Activated T-cell treated with anti-CD3 and anti-CD28 coated beads for 4 hours (primary cell): ENCODE measurements around the gene PRKCZ.

Experiments
- DNase-seq: peaks from one replicate; pipeline ENCODE4 v3.0.0-alpha.2; 2020

Gene PRKCZ

DNA sequence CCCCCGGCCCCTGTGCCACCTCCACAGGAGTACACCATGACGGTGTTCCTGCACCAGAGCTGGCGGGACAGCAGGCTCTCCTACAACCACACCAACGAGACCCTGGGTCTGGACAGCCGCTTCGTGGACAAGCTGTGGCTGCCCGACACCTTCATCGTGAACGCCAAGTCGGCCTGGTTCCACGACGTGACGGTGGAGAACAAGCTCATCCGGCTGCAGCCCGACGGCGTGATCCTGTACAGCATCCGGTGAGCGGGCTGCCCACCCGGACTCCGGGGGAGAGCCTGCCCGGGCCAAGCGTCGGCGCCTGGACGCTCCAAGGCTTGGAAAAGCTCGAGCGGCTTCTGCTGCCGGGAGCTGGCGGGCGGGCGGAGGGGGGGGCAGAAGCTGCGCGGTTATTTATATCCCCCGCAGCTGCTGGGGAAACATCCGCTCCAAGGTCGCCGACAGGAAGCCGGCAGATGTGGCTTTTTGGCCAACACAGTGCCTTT lies 24.7 kb upstream of the PRKCZ start:
- no peak for DNase-seq

- DNase-seq, result no peak
Observed at GRCh38 chr1:2027961-2028583, 22.1 kb upstream of the PRKCZ start.

- DNase-seq, result no peak
Observed at GRCh38 chr1:2028870-2029560, 21.2 kb upstream of the PRKCZ start.

DNA sequence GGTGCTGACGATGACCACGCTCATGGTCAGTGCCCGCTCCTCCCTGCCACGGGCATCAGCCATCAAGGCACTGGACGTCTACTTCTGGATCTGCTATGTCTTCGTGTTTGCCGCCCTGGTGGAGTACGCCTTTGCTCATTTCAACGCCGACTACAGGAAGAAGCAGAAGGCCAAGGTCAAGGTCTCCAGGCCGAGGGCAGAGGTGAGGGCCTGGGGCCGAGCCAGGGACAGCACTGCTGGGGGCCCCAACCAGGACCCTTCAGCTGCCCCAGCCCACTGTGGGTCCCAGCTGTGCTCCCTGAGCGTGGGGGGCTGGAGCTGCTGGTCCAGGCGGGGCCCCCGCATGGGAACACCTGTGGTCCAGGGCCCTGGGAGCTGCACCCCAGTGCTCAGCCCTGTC lies 20.6 kb upstream of the PRKCZ start:
- DNase-seq, result no peak

DNA sequence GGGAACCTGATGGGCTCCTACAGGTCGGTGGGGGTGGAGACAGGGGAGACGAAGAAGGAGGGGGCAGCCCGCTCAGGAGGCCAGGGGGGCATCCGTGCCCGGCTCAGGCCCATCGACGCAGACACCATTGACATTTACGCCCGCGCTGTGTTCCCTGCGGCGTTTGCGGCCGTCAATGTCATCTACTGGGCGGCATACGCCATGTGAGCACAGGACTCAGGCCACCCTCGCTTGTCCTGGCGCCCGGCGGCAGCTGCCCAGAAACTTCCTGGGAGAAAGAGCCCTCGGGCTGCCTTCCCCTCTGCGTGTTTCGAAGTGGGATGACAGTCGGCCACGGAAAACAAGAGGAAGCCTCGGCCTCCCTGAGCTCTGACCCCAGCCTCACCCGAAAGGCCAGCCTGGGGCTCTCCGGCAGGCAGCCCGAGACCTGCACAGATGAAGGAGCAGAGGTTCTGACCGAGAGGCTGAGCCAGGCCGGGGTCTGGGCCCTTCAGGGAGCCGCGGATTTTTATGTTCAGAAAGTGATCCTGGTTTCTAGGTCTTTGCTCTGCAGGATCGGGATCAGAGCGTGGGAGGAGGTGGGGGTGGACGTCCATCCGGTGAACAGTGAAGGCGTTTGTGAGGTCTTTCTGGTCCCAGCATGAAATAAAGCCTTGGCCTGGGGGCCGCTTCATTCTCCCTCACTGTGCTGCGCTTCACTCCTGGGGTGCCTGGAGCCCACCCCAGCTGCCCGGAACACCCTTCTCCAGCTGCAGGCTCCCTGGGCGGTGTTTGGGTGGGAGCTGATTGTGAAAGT lies 19.9 kb upstream of the PRKCZ start:
- DNase-seq, result no peak

DNA sequence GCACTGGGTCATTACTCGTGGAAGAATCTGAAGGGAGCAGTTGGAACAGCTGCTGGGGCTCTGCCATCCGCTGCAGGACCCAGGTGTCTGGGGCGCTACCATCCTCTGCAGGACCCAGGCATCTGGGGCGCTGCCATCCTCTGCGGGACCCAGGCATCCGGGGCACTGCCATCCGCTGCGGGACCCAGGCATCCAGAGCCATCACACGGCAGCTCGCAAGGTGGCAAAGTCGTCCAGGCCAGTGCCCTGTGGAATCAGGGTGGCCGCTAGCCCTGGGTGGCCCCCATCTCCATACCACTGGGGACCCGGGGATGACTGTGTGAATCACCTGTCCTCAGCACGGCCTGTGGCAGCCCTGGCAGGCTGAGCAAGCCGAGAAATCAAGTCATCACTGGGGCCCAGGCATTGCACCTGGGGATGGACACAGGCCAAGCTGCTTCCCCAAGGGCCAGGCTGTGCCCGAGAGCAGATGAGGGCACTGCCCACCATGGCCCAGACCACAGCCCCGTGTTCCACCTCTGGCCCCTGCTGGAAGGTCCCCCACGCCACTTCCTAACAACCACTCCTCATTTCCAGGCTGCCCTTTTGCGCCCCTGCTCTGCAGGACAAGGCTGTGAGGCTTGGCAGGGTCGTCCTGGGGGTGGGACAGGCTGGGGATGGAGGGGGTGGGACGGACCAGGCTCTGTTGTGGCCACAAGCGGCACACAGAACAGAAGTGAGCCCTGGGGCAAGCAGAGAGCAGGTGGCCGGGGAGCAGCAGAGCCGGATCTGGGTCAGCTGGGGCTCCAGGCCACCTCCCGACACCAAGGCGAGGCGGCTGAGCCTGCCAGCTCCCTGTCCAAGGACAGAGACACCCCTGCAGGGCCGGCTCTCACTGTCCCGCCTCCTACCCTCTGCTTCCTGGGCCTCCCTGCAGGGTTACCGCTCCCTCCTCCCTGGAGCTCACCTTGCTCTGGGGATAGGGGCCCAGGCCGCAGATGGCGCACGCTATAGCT lies 18.4 kb upstream of the PRKCZ start:
- no peak for DNase-seq

- no peak for DNase-seq
Observed at GRCh38 chr1:2032737-2033136, 17.5 kb upstream of the PRKCZ start.

GRCh38 chr1:2033165-2033564 lies 17.0 kb upstream of the PRKCZ start:
- no peak for DNase-seq

DNA sequence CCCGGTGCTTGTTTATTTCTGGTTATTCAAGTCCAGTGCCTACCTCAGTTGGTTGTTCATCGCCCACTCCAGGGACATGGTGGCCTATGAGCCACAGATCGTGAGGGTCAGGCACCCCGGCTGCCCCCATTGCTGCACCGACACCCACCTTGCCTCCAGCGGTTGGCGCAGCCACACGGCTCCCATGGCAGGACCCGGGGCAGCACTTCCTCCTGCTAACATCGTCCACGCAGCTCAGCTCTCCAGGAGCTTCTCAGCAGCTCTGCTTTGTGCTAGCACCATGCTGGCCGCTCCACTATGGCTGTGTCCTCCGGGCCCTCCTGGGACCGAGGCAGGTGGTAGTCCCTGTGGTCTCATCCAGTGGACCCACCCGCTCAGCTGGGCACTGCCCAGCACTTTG lies 13.9 kb upstream of the PRKCZ start:
- DNase-seq, result no peak

DNA sequence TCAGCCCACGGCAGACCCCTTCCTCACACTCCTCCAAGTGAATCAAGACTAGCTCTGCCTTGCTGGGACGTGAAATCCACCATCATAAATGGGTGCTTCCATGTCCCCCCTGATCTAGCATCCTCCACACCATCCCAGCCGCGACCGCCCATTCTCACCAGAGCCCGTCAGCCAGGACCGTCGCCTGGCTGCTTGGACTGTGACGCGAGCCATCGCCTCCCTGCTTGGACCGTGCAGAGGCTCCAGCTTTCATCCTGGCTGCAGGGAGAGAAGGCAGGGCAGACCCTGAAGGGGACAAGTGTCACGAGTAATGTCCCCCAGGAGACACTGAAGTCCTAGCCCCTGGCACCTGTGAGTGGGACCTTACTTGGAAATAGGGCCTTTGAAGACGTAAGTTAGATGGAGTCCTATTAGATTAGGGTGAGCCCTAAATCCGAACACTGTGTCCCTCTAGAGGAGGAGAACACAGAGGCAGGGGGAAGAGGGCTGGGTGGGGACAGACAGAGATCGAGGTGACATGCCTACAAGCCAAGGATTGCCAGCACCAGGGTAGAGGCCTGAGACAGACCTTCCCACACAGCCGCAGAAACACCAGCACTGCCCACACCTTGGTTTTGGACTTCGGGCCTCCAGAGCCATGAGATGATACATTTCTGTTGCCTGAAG lies 12.8 kb upstream of the PRKCZ start:
- no peak for DNase-seq

DNA sequence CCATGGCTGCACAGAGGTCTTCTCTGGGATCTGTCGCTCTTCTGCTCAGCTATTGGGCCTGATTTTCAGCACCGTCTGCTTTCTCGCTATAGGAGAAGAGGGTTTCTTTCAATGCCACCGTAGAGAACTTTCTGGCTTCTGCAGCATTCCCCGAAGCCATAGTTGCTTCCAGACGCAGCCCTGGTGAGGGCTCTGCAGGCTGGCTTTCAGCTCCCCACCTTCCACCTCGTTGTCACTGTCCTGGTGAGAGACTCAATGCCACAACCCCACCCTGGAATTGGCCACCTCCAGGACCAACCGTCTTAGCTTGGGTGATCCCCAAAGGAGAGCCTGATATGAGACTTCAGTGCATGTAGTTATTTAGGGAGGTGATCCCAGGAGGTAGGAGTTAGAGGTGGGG lies 12.0 kb upstream of the PRKCZ start:
- DNase-seq, result no peak

- no peak for DNase-seq
Observed at GRCh38 chr1:2039251-2039650, 11.0 kb upstream of the PRKCZ start.

- DNase-seq, result no peak
Observed at GRCh38 chr1:2041305-2041704, 8.9 kb upstream of the PRKCZ start.

- no peak for DNase-seq
Observed at GRCh38 chr1:2041887-2042286, 8.3 kb upstream of the PRKCZ start.

DNA sequence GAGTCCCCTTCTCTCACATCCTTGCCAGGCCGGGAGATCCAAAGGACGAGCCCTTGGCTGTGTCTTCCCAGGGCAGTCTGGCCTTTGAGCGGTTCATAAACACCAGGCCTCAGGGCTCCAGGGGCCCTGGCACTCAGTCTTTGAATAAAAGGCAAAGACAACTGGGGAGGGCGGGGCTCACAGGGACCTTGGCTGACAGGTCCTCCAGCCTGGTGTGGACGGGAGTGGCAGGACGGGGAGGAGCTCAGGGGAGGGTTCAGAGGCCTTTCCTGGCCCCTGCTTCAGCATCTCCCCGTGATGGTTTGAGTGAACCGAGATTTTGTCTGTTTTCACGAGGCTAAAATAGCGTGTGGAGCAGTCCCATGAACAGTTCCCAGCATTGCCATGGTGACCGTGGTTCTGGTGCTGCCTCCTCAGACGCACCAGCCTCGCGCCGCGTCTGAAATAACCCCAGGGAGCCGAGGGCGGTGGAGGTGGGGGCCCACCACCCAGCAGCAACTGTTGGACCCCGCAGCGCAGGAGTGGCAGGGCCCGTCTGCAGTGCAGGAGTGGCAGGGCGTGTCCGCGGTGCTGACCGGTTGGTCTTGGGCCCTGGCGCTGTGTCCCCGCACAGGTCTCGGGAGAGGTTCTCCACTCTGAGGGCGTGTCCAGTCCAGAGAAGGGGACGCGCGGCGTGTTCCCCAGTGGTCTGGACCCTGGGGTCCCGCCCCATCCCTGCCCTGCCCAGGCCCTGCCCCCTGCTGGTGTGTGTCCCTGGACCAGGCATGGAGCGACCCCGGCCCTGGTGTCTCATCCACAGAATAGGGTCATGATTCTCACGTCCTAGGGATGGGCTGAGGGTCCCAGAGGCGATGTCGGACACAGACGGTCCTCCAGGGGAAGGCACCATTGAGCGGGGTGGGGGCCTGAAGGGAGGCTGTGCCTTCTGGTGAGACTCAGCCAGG lies 7.1 kb upstream of the PRKCZ start:
- DNase-seq, result no peak

DNA sequence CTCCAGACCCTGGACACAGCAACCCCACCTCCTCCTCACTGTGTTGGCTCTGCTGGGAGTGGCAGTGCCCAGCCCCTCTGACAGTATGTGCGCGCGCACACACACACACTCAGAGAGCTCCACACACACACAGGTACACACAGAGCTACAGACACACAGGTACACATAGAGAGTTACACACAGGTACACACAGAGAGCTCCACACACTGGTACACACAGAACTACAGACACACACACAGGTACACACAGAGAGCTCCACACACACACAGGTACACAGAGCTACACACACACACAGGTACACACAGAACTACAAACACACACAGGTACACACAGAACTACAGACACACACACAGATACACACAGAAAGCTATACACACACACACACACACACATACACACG lies 6.3 kb upstream of the PRKCZ start:
- DNase-seq, result no peak

GRCh38 chr1:2044510-2045319 lies 5.5 kb upstream of the PRKCZ start:
- DNase-seq, result peak; percentile 77

- no peak for DNase-seq
Observed at GRCh38 chr1:2045468-2046173, 4.6 kb upstream of the PRKCZ start.

GRCh38 chr1:2046174-2046917 lies 3.9 kb upstream of the PRKCZ start:
- peak; percentile 17 for DNase-seq
